ENCODE data around the gene MAD1L1. TPM values are rescaled to one million over a fixed set of nuclear protein-coding genes. Genes with fewer than 3 reads are reported as not detected.

MAD1L1 gene
- total RNA-seq, 2 experiments from 2014 or later = 58.3 to 65.3 TPM

DNA sequence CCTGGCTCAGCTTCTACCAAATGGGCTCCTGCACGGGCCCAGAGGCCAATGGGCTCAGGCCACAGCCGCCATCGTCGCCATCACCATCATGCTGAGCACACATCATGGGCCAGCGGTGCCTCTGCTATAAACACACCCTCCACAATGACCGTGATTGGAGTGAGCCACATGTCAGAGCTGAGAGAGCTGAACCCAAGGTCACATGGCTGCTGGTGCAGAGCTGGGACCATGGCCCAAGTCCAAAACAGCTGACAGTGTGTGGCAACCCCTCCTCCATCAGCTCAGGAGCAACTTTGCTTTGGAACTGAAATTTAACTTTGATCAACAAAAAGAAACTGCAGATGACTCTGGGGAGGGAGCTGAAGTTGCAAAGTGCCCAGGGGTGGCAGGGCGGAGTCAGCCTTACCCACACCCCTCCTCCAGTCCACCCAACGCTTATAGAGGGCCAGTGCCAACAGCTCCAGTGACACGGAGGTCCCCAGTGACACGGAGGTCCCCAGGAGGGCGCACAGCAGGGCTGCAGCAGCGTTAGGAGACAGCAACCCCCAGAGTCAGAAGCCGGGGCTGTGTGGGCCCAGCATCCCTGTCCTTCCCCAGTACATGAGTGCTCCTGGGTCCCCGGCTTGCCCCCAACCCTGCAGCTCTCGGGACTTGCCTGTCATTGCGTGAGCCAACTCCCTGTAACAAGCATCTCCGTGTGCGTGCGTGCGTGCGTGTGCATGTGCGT lies 313.0 kb downstream of the MAD1L1 start:
- CTCF ChIA-PET (ENCODE audit: unreplicated experiment) = no interaction called here
- Histone ChIP-seq H3K4me3 (ENCODE audit: low read depth, low read length, poor library complexity, severe bottlenecking) (no peak overlapping the region), H3K79me2 (ENCODE audit: insufficient read depth, low read depth, low read length) (no peaks in the 10 kb centered on the region), H3K9me2 (ENCODE audit: insufficient read depth, low read length) (no peaks in the 10 kb centered on the region), H2AFZ (ENCODE audit: low read length) (no peak overlapping the region), H3K27ac (ENCODE audit: low read depth, low read length, poor library complexity, severe bottlenecking) (no peak overlapping the region), H3K9me3 (ENCODE audit: low read length) (no peaks in the 10 kb centered on the region), H4K20me1 (ENCODE audit: insufficient read depth, low read length) (no peaks in the 10 kb centered on the region), H3K36me3 (ENCODE audit: insufficient read depth, low read length) (no peaks in the 10 kb centered on the region), H3K4me2 (ENCODE audit: low read length) (peak overlapping the region; percentile 9; the same call in 1 of the 2 replicates), H3K4me1 (ENCODE audit: insufficient read depth, low read length, poor library complexity, severe bottlenecking) (no peaks in the 10 kb centered on the region)
- POLR2A ChIA-PET = no interaction called here
- no peak for DNase-seq (ENCODE audit: low spot score)
- intact Hi-C loops (cut with micrococcal nuclease; ENCODE audit: unreplicated experiment) = no loop called here
- TF ChIP-seq, protein P1, sequence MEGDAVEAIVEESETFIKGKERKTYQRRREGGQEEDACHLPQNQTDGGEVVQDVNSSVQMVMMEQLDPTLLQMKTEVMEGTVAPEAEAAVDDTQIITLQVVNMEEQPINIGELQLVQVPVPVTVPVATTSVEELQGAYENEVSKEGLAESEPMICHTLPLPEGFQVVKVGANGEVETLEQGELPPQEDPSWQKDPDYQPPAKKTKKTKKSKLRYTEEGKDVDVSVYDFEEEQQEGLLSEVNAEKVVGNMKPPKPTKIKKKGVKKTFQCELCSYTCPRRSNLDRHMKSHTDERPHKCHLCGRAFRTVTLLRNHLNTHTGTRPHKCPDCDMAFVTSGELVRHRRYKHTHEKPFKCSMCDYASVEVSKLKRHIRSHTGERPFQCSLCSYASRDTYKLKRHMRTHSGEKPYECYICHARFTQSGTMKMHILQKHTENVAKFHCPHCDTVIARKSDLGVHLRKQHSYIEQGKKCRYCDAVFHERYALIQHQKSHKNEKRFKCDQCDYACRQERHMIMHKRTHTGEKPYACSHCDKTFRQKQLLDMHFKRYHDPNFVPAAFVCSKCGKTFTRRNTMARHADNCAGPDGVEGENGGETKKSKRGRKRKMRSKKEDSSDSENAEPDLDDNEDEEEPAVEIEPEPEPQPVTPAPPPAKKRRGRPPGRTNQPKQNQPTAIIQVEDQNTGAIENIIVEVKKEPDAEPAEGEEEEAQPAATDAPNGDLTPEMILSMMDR (conservative IDR thresholded peaks at IDR 0.05; ENCODE audit: low read length) = no peak
- TF ChIP-seq EZH2phosphoT487 (IDR thresholded peaks at IDR 0.05; ENCODE audit: borderline replicate concordance, low read depth, low read length) = no peak
- BruUV-seq (replicated peaks) = no TSS peak

DNA sequence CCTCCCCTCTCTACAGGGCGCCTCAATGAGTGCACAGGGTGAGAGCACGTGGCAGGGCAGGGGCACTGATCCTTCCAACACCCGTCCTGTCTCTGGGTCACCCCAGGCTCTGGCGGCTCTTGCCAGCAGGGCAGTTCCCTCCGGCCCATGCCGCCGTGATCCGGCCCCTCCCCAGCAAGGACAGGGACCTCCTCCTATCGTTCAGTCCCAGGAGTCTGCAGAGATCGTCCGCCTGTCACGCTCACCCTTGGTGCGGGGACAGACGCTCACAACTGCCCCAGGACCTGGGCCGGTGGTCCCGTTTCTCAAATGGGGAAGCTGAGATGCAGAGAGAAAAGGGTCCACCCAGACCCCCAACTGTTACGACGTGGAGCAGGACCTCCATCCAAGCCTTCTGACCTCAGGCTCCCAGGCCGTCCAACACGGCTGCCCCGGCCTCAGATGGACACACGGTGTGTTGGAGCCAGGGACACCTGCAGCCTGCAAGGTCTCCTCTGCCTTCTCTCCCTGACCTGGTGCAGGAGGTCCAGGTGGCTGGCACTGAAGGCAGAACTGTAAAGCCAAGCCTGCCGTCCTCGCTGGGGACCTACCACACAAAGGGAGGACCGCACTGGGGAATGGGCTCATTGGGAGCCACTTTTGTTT lies 313.7 kb downstream of the MAD1L1 start:
- POLR2A ChIA-PET = no interaction called here
- Histone ChIP-seq H3K27ac (ENCODE audit: low read depth, low read length, poor library complexity, severe bottlenecking) (no peak overlapping the region), H3K4me2 (ENCODE audit: low read length) (no peak overlapping the region), H4K20me1 (ENCODE audit: insufficient read depth, low read length) (no peaks in the 10 kb centered on the region), H3K9me3 (ENCODE audit: low read length) (no peaks in the 10 kb centered on the region), H3K79me2 (ENCODE audit: insufficient read depth, low read depth, low read length) (no peaks in the 10 kb centered on the region), H3K4me1 (ENCODE audit: insufficient read depth, low read length, poor library complexity, severe bottlenecking) (no peaks in the 10 kb centered on the region), H3K36me3 (ENCODE audit: insufficient read depth, low read length) (no peaks in the 10 kb centered on the region), H3K4me3 (ENCODE audit: low read depth, low read length, poor library complexity, severe bottlenecking) (no peak overlapping the region), H3K9me2 (ENCODE audit: insufficient read depth, low read length) (no peaks in the 10 kb centered on the region), H2AFZ (ENCODE audit: low read length) (no peak overlapping the region)
- TF ChIP-seq, protein P1 (conservative IDR thresholded peaks at IDR 0.05; ENCODE audit: low read length) = no peak
- TF ChIP-seq EZH2phosphoT487 (IDR thresholded peaks at IDR 0.05; ENCODE audit: borderline replicate concordance, low read depth, low read length) = no peak
- intact Hi-C loops (cut with micrococcal nuclease; ENCODE audit: unreplicated experiment) = no loop called here
- DNase-seq (ENCODE audit: low spot score) = no peak
- CTCF ChIA-PET (ENCODE audit: unreplicated experiment) = no interaction called here
- BruUV-seq (replicated peaks) = no TSS peak

DNA sequence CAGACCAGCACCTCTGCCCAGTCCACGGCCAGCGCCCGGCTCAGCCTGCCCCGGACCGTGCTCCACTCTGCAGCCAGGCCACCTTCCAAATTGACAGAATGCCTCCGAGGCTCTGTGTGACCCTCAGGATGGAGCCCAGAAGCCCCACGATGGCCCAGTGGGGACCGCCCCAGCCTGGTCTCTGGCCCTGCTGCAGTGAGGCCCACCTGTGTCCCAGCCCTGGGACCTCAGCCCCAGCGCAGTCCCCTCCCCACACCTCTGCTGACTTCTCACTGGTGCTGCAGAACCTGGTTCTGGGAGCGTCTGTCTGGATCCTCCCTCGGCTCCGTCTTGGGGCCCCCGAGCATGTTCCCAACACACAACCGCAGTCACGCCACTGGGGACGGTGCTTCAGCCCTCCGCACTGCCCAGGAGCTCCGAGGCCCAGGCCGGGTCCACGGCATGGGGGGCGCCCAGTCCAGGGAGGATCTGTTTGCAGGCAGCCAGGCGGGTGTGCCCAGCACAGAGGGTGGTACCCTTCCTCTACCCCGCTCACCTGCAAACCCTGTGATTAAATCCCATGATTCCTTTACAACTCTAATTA lies 314.6 kb downstream of the MAD1L1 start:
- Histone ChIP-seq H3K36me3 (ENCODE audit: insufficient read depth, low read length) (no peaks in the 10 kb centered on the region), H3K79me2 (ENCODE audit: insufficient read depth, low read depth, low read length) (no peaks in the 10 kb centered on the region), H3K4me1 (ENCODE audit: insufficient read depth, low read length, poor library complexity, severe bottlenecking) (no peaks in the 10 kb centered on the region), H2AFZ (ENCODE audit: low read length) (no peak overlapping the region), H4K20me1 (ENCODE audit: insufficient read depth, low read length) (no peaks in the 10 kb centered on the region), H3K4me2 (ENCODE audit: low read length) (no peak overlapping the region), H3K27ac (ENCODE audit: low read depth, low read length, poor library complexity, severe bottlenecking) (no peak overlapping the region), H3K4me3 (ENCODE audit: low read depth, low read length, poor library complexity, severe bottlenecking) (no peak overlapping the region), H3K9me3 (ENCODE audit: low read length) (no peaks in the 10 kb centered on the region), H3K9me2 (ENCODE audit: insufficient read depth, low read length) (no peaks in the 10 kb centered on the region)
- ChIA-PET CTCF (ENCODE audit: unreplicated experiment) (no interaction called here), POLR2A (no interaction called here)
- TF ChIP-seq, protein P1 (conservative IDR thresholded peaks at IDR 0.05; ENCODE audit: low read length) = no peak
- no peak for TF ChIP-seq EZH2phosphoT487 (IDR thresholded peaks at IDR 0.05; ENCODE audit: borderline replicate concordance, low read depth, low read length)
- no peak for DNase-seq (ENCODE audit: low spot score)
- BruUV-seq (replicated peaks) = no TSS peak
- intact Hi-C loops (cut with micrococcal nuclease; ENCODE audit: unreplicated experiment) = no loop called here

All from OCI-LY7 (cell line).